GM23338 (cell line): ENCODE data around the gene SPATA31E1.
"Not testable (repeated sequence)": the region's sequence is repeated elsewhere in the genome, so short reads cannot be mapped to it uniquely, and the experiment has no call there.

ENCODE experiments used
- CREB1 ChIP-seq: fragments of 250-450 bp; sonication (Bioruptor Pico); IDR thresholded peaks from 2 replicates; pipeline ENCODE4 v1.5.0; 2020; ENCODE audit warnings: low read depth, mild to moderate bottlenecking, moderate library complexity
- EZH2 ChIP-seq: fragments of 200-600 bp; sonication (generic); IDR thresholded peaks from one replicate; pipeline ENCODE4 v1.8.0; 2017; ENCODE audit warnings: antibody characterized with exemption, mild to moderate bottlenecking, low read depth; ENCODE audit not compliant: unreplicated experiment
- EZH2phosphoT487 ChIP-seq: fragments of 200-600 bp; sonication (generic); IDR thresholded peaks from one replicate; pipeline ENCODE4 v1.8.1; 2018; ENCODE audit warnings: antibody characterized with exemption; ENCODE audit not compliant: unreplicated experiment
- JUNB ChIP-seq: IDR thresholded peaks from one replicate; pipeline ENCODE4 v1.6.1; 2016; ENCODE audit warnings: antibody characterized with exemption; ENCODE audit not compliant: unreplicated experiment
- NANOG ChIP-seq: IDR thresholded peaks from 2 replicates; pipeline ENCODE4 v1.6.1; 2016; ENCODE audit warnings: antibody characterized with exemption, borderline replicate concordance
- POLR2AphosphoS5 ChIP-seq: IDR thresholded peaks from 2 replicates; pipeline ENCODE4 v1.6.1; 2016; ENCODE audit warnings: antibody characterized with exemption, low read depth
- ZNF331 ChIP-seq: fragments of 250-450 bp; sonication (Bioruptor Pico); IDR thresholded peaks from 2 replicates; pipeline ENCODE4 v1.5.0; 2020; ENCODE audit warnings: low read depth, mild to moderate bottlenecking, moderate library complexity
- TF ChIP-seq, protein P1 (sequence below), 2 experiments: fragments of 200-600 bp in 1 of 2; sonication (generic) in 1 of 2; conservative IDR thresholded peaks; 2 replicates each; pipeline versions ENCODE4 v1.5.1 to v1.6.1; 2016 to 2017; ENCODE audit warnings: antibody characterized with exemption in 2 of 2, low read depth in 2 of 2, mild to moderate bottlenecking in 2 of 2, moderate library complexity in 1 of 2
- TF ChIP-seq, protein P2 (sequence below): IDR thresholded peaks from one replicate; pipeline ENCODE4 v1.6.1; 2018; ENCODE audit warnings: antibody characterized with exemption; ENCODE audit not compliant: unreplicated experiment

DNA sequence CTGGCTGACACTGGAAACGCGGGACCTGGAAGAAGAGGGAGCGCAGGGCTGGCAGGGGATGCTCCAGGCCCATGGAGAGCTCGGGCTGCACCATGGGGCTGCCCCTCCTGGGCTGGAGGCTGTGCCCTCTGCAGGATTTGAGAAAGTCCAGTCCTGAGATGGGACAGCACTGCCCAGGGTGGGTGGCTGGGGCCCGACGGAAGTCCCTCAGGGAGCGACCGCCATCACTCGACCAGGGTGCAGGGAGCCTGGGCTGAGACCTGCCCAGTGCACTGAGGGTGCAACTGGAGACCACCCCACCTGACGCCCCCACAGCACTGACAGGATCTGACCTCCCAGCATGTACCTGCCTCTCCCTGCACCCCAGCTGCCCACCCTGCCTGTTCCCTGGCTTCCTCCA, 42.2 kb downstream of the SPATA31E1 start:
- not testable (repeated sequence) for TF ChIP-seq EZH2; POLR2AphosphoS5; EZH2phosphoT487; ZNF331 (CRISPR knock-in tag); CREB1 (CRISPR knock-in tag); JUNB; NANOG
- TF ChIP-seq, protein P1, sequence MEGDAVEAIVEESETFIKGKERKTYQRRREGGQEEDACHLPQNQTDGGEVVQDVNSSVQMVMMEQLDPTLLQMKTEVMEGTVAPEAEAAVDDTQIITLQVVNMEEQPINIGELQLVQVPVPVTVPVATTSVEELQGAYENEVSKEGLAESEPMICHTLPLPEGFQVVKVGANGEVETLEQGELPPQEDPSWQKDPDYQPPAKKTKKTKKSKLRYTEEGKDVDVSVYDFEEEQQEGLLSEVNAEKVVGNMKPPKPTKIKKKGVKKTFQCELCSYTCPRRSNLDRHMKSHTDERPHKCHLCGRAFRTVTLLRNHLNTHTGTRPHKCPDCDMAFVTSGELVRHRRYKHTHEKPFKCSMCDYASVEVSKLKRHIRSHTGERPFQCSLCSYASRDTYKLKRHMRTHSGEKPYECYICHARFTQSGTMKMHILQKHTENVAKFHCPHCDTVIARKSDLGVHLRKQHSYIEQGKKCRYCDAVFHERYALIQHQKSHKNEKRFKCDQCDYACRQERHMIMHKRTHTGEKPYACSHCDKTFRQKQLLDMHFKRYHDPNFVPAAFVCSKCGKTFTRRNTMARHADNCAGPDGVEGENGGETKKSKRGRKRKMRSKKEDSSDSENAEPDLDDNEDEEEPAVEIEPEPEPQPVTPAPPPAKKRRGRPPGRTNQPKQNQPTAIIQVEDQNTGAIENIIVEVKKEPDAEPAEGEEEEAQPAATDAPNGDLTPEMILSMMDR (conservative IDR thresholded peaks at IDR 0.05; ENCODE audit: low read depth in 2 of 2) = not testable (repeated sequence)
- TF ChIP-seq, protein P2, sequence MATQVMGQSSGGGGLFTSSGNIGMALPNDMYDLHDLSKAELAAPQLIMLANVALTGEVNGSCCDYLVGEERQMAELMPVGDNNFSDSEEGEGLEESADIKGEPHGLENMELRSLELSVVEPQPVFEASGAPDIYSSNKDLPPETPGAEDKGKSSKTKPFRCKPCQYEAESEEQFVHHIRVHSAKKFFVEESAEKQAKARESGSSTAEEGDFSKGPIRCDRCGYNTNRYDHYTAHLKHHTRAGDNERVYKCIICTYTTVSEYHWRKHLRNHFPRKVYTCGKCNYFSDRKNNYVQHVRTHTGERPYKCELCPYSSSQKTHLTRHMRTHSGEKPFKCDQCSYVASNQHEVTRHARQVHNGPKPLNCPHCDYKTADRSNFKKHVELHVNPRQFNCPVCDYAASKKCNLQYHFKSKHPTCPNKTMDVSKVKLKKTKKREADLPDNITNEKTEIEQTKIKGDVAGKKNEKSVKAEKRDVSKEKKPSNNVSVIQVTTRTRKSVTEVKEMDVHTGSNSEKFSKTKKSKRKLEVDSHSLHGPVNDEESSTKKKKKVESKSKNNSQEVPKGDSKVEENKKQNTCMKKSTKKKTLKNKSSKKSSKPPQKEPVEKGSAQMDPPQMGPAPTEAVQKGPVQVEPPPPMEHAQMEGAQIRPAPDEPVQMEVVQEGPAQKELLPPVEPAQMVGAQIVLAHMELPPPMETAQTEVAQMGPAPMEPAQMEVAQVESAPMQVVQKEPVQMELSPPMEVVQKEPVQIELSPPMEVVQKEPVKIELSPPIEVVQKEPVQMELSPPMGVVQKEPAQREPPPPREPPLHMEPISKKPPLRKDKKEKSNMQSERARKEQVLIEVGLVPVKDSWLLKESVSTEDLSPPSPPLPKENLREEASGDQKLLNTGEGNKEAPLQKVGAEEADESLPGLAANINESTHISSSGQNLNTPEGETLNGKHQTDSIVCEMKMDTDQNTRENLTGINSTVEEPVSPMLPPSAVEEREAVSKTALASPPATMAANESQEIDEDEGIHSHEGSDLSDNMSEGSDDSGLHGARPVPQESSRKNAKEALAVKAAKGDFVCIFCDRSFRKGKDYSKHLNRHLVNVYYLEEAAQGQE = not testable (repeated sequence)
